HL-60 (cell line): ENCODE measurements around the gene DMAC2.
A peak's percentile ranks its signal among the peaks of the same experiment; 100 is the strongest.

ENCODE experiments used
- DNase-seq, 2 experiments: peaks; one replicate each; pipeline ENCODE4 v3.0.0-alpha.2; 2010 to 2020; ENCODE audit warnings: low read depth in 1 of 2, low spot score in 1 of 2
- H3K27ac ChIP-seq: fragments of 250-450 bp; sonication (Bioruptor Pico); replicated peaks from 2 replicates; pipeline ENCODE4 v1.5.1; 2020; ENCODE audit warnings: mild to moderate bottlenecking, moderate library complexity
- H3K27me3 ChIP-seq: fragments of 250-450 bp; sonication (Bioruptor Pico); 2 replicates; pipeline ENCODE4 v1.5.1; 2021; ENCODE audit warnings: mild to moderate bottlenecking, moderate library complexity; ENCODE audit not compliant: insufficient read depth, poor library complexity, severe bottlenecking
- H3K4me3 ChIP-seq: replicated peaks from 2 replicates; pipeline ENCODE4 v1.5.1; 2011; ENCODE audit warnings: mild to moderate bottlenecking, control low read depth, low read length; ENCODE audit not compliant: insufficient read depth
- GABPA ChIP-seq: IDR thresholded peaks from 2 replicates; pipeline ENCODE4 v1.6.1; 2012; ENCODE audit warnings: low read depth
- POLR2AphosphoS5 ChIP-seq: IDR thresholded peaks from 2 replicates; pipeline ENCODE4 v1.6.1; 2012; ENCODE audit warnings: low read depth
- SPI1 ChIP-seq: IDR thresholded peaks from 2 replicates; pipeline ENCODE4 v1.6.1; 2012; ENCODE audit warnings: low read depth, mild to moderate bottlenecking, borderline replicate concordance
- TF ChIP-seq, protein P1 (sequence below): IDR thresholded peaks from one replicate; pipeline ENCODE4 v1.5.1; 2011; ENCODE audit warnings: low read length, control low read depth, inconsistent platforms; ENCODE audit not compliant: insufficient read depth
- TF ChIP-seq, protein P2 (sequence below): IDR thresholded peaks from 2 replicates; pipeline ENCODE4 v1.6.1; 2012; ENCODE audit warnings: low read depth; ENCODE audit not compliant: insufficient replicate concordance

Gene DMAC2

GRCh38 chr19:41452584-41453275 is 13.0 kb upstream of the DMAC2 start:
- TF ChIP-seq, protein P1, sequence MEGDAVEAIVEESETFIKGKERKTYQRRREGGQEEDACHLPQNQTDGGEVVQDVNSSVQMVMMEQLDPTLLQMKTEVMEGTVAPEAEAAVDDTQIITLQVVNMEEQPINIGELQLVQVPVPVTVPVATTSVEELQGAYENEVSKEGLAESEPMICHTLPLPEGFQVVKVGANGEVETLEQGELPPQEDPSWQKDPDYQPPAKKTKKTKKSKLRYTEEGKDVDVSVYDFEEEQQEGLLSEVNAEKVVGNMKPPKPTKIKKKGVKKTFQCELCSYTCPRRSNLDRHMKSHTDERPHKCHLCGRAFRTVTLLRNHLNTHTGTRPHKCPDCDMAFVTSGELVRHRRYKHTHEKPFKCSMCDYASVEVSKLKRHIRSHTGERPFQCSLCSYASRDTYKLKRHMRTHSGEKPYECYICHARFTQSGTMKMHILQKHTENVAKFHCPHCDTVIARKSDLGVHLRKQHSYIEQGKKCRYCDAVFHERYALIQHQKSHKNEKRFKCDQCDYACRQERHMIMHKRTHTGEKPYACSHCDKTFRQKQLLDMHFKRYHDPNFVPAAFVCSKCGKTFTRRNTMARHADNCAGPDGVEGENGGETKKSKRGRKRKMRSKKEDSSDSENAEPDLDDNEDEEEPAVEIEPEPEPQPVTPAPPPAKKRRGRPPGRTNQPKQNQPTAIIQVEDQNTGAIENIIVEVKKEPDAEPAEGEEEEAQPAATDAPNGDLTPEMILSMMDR, result no peak
- TF ChIP-seq GABPA (no peak), POLR2AphosphoS5 (no peak), SPI1 (no peak)
- TF ChIP-seq, protein P2, sequence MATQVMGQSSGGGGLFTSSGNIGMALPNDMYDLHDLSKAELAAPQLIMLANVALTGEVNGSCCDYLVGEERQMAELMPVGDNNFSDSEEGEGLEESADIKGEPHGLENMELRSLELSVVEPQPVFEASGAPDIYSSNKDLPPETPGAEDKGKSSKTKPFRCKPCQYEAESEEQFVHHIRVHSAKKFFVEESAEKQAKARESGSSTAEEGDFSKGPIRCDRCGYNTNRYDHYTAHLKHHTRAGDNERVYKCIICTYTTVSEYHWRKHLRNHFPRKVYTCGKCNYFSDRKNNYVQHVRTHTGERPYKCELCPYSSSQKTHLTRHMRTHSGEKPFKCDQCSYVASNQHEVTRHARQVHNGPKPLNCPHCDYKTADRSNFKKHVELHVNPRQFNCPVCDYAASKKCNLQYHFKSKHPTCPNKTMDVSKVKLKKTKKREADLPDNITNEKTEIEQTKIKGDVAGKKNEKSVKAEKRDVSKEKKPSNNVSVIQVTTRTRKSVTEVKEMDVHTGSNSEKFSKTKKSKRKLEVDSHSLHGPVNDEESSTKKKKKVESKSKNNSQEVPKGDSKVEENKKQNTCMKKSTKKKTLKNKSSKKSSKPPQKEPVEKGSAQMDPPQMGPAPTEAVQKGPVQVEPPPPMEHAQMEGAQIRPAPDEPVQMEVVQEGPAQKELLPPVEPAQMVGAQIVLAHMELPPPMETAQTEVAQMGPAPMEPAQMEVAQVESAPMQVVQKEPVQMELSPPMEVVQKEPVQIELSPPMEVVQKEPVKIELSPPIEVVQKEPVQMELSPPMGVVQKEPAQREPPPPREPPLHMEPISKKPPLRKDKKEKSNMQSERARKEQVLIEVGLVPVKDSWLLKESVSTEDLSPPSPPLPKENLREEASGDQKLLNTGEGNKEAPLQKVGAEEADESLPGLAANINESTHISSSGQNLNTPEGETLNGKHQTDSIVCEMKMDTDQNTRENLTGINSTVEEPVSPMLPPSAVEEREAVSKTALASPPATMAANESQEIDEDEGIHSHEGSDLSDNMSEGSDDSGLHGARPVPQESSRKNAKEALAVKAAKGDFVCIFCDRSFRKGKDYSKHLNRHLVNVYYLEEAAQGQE, result no peak
- DNase-seq, result no peak
- H3K27ac ChIP-seq, result no peak overlapping the region

GRCh38 chr19:41449865-41450178 is 10.1 kb upstream of the DMAC2 start:
- H3K27ac ChIP-seq, result no peak overlapping the region
- TF ChIP-seq POLR2AphosphoS5 (no peak), SPI1 (no peak), GABPA (no peak)
- TF ChIP-seq, protein P1, result no peak
- TF ChIP-seq, protein P2, result no peak
- DNase-seq, result no peak
- H3K4me3 ChIP-seq, result no peak overlapping the region
- no peaks in the 10 kb centered on the region for H3K27me3 ChIP-seq

More at GRCh38 chr19:41452584-41453275, 13.0 kb upstream of the DMAC2 start:
- peaks cover 12% of the 10 kb centered on the region for H3K27me3 ChIP-seq
- H3K4me3 ChIP-seq, result no peak overlapping the region

- DNase-seq, result peak; percentile 64 to 68
- no peak for TF ChIP-seq GABPA
- TF ChIP-seq SPI1, result no peak
- TF ChIP-seq, protein P1, result peak; percentile 89
- H3K4me3 ChIP-seq, result peak overlapping the region; percentile 7
- no peaks in the 10 kb centered on the region for H3K27me3 ChIP-seq
- no peak overlapping the region for H3K27ac ChIP-seq
Measured at GRCh38 chr19:41449079-41449864, 9.6 kb upstream of the DMAC2 start.
